Activated gamma-delta T cell (primary cell): Measurements from ENCODE around the gene RFX8.
A peak's percentile ranks its signal among the peaks of the same experiment; 100 is the strongest.

Experiments used
- DNase-seq: peaks from one replicate; lab custom pipeline; 2025; lab: John Stamatoyannopoulos, UW

Gene RFX8

GRCh38 chr2:101410114-101410513, 64.8 kb downstream of the RFX8 start:
- DNase-seq, result no peak

GRCh38 chr2:101409699-101410098, 65.2 kb downstream of the RFX8 start:
- DNase-seq, result no peak

GRCh38 chr2:101408925-101409324, 66.0 kb downstream of the RFX8 start:
- no peak for DNase-seq

GRCh38 chr2:101405351-101405899, 69.5 kb downstream of the RFX8 start:
- no peak for DNase-seq

GRCh38 chr2:101403745-101404144, 71.2 kb downstream of the RFX8 start:
- DNase-seq, result no peak

GRCh38 chr2:101402630-101403029, 72.3 kb downstream of the RFX8 start:
- DNase-seq, result no peak

GRCh38 chr2:101401906-101402305, 73.0 kb downstream of the RFX8 start:
- no peak for DNase-seq

GRCh38 chr2:101401326-101401665, 73.6 kb downstream of the RFX8 start:
- DNase-seq, result no peak

- no peak for DNase-seq
These were observed 74.2 kb downstream of the RFX8 start for GRCh38 chr2:101400506-101401325.

- DNase-seq, result no peak
These were observed 74.9 kb downstream of the RFX8 start for GRCh38 chr2:101400048-101400447.

GRCh38 chr2:101399021-101399799, 75.7 kb downstream of the RFX8 start:
- DNase-seq, result no peak

- no peak for DNase-seq
These were observed 76.6 kb downstream of the RFX8 start for GRCh38 chr2:101398116-101398821.

GRCh38 chr2:101396316-101396717, 78.6 kb downstream of the RFX8 start:
- DNase-seq, result no peak

GRCh38 chr2:101395545-101396315, 79.2 kb downstream of the RFX8 start:
- DNase-seq, result no peak

- no peak for DNase-seq
These were observed 86.7 kb downstream of the RFX8 start for GRCh38 chr2:101388232-101388631.

GRCh38 chr2:101387151-101387834, 87.6 kb downstream of the RFX8 start, which contains the start of gene CREG2:
Gene CREG2, minus strand, starts transcription at chr2:101387503. Its CDS starts 46 bp downstream, at chr2:101387457.
- DNase-seq, result peak; percentile 29

- DNase-seq, result no peak
These were observed 88.2 kb downstream of the RFX8 start for GRCh38 chr2:101386599-101387150.

- no peak for DNase-seq
These were observed 91.8 kb downstream of the RFX8 start for GRCh38 chr2:101383016-101383541.

- DNase-seq, result no peak
These were observed 92.5 kb downstream of the RFX8 start for GRCh38 chr2:101382442-101382841.

GRCh38 chr2:101380376-101380775, 94.5 kb downstream of the RFX8 start:
- DNase-seq, result no peak
